GM10847 (cell line): ENCODE measurements around the gene ENTREP1.

Experiments
- POLR2A ChIP-seq: IDR thresholded peaks from 2 replicates; pipeline ENCODE4 v1.6.1; 2011; ENCODE audit not compliant: insufficient read length; ENCODE audit errors: extremely low read depth

ENTREP1 gene

DNA sequence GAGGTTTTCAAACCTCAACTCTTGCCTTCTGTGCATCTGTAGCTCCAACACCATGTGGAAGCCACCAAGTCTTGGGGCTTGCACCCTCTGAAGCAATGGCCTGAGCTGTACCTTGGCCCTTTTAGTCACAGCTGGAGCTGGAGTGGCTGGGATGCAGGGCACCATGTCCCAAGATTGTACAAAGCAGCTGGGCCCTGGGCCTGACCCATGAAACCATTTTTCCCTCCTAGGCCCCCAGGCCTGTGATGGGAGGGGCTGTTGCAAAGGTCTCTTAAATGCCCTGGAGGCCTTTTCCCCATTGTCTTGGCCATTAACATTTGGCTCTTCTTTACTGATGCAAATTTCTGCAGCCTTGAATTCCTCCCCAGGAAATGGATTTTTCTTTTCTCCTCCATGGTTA lies 11.8 kb upstream of the ENTREP1 start:
- no peak for TF ChIP-seq POLR2A

DNA sequence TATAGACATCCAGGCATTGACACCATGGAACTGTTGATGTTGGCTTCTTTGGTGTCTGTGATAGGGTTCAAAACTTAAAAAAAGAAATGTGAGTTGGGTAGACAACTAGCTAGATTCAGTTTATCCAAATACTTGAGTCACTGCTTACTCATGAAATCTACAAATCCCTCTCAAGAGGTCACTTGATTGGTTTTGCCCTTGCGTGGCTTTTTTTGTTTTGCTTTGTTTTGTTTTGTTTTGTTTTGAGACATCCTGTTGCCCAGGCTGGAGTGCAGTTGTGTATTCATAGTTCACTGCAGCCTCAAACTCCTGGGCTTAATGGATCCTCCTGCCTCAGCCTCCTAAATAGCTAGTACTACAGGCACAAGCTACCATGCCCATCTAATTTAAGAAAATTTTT lies 10.5 kb upstream of the ENTREP1 start:
- TF ChIP-seq POLR2A = no peak

DNA sequence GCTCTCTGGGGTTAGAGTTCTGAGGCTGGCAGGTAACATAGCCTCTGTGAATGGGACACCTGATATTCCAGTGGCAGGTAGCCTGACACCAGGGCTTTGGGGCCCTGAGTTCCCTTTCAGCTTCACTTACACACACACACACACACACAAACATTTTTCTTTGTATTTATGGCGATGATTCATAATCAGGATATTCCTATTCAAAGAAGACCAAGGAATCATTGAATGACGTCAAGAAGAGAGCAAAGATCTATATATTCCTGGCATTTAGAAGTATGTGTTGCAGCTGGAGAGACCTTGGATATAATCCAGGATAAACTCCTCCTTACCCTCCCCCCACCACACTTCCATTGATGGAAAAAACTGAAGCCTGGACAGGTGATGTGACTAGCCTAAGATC lies 7.9 kb upstream of the ENTREP1 start:
- TF ChIP-seq POLR2A = no peak

DNA sequence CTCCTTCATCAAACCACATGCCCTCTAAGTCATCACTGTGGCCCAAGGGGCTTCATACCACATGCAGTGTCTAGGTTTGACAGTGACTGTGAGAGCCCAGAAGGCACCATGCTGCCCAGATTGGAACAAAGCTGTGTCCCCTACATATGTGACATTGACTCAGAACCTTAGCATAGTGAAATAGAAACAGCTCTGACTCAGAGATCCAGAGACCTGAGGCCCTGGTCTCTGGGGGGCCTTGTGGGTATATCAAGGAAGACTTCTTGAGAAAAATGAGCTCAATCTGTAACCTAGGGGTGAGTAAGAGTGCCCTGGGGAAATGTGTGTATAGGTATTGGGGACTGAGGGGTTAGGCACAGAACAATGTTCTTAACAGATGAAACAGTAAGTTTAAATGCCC lies 7.1 kb upstream of the ENTREP1 start:
- no peak for TF ChIP-seq POLR2A

- TF ChIP-seq POLR2A = no peak
Observed at GRCh38 chr9:69319324-69320025, 5.5 kb upstream of the ENTREP1 start.

DNA sequence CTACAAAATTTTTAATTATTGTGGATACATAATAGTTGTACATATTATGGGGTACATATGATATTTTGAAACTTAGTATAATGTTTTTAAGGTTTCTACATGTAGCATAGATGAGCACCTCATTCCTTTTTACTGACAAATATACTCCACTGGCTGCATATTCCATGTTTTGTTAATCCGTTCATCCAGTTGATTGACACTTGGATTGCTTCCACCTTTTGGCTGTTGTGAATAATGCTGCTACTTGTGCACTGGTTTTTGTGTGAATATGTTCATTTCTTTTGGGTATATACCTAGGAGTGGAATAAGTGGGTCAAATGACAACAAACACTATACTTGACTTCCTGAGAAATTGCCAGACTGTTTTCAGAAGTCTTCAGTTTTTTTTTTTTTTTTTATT lies 2.8 kb upstream of the ENTREP1 start:
- no peak for TF ChIP-seq POLR2A

- TF ChIP-seq POLR2A = no peak
Observed at GRCh38 chr9:69323861-69324260, 1.2 kb upstream of the ENTREP1 start.

GRCh38 chr9:69325409-69326212 lies 596 bp downstream of the ENTREP1 start:
- TF ChIP-seq POLR2A = no peak

GRCh38 chr9:69326261-69326660 lies 1.2 kb downstream of the ENTREP1 start:
- no peak for TF ChIP-seq POLR2A

- no peak for TF ChIP-seq POLR2A
Observed at GRCh38 chr9:69330580-69330979, 5.6 kb downstream of the ENTREP1 start.

DNA sequence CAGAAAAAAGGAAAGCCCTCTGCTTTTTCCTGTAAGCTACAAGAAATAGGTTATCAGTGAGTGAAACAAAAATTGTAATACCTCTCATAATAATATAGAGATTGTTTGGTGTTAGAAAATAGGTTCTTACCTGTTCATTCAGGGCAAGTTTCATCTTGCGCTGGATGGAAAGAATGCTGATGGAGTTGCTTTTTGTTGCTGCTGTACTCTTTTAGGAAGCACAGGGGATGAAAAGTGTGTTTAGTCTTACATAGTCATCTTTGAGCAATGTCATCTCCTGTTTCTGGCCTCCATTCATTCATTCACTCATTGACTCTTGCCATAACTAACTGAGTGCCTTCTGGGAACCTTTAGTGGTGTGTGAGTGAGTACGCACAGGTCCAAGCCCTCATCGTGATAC lies 6.4 kb downstream of the ENTREP1 start:
- TF ChIP-seq POLR2A = no peak

DNA sequence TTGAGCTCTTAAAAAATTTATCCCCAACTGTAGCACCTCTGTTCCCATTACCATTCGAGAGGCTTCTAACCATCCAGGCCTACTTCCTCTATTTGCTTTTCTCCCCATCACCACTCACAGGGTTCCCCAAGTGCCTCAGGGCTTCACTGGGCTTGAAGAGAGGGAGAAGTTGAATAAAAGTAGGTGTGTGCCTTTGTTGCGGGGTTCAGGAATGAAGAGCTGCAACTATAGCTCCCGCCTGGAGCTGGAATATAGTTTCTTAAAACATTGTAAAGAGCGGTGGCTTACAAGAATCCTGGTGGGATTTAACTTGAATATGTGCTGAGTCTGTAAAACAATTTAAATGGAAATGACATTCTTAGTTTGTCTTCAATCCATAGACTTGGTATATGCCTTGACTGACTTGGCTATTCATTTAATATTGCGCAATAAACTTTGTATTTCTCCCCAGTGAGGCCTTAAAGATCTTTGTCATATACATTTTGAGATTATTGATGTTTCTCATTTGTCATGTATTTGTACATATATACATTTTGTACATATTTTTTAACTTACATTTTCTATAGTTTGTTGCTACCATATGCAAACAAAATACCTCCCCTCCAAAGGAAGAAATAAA lies 7.2 kb downstream of the ENTREP1 start:
- TF ChIP-seq POLR2A = no peak

GRCh38 chr9:69333716-69334115 lies 8.7 kb downstream of the ENTREP1 start:
- no peak for TF ChIP-seq POLR2A

DNA sequence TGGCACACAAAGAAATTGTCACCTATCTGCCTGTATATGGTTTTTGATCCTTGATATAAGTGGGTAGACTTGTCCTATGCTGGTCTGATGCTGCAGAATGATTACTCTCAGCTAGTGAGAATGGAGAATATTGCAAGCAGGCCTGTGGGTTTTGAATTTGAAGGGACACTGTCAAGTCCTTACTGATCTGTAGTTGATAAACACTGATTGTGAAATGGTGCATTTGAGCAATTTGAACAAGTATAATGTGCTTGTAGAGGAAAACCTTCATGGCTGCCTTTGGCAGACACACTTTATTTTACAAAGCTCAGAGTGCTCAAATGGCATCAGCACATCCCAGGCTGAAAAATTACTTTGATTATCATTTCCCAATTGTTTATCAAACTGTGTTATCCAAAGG lies 9.3 kb downstream of the ENTREP1 start:
- TF ChIP-seq POLR2A = no peak

- TF ChIP-seq POLR2A = no peak
Observed at GRCh38 chr9:69339620-69340019, 14.6 kb downstream of the ENTREP1 start.

DNA sequence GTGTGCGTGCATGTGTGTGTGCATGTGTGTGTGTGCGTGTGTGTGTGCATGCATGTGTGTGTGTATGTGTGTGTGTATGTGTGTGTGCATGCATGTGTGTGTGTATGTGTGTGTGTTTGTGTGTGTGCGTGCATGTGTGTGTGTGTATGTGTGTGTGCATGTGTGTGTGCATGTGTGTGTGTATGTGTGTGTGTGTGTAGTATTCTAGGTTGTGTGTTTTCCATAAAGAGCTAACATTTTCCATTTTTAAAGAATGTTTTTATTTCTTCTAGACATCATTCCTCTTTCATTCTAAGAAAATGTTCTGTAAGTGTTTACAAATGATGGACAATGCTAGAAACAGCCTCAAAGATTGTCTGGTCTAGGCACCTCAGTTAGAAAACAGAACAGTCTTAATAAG lies 15.6 kb downstream of the ENTREP1 start:
- TF ChIP-seq POLR2A = no peak
